Breast epithelium (tissue), 4 donors: ENCODE data around the gene TBL1XR1. TPM values are rescaled to one million over a fixed set of nuclear protein-coding genes. Genes with fewer than 3 reads are reported as not detected.

Experiments
- DNase-seq, 2 donors: peaks; one replicate each; pipeline ENCODE4 v3.0.0-alpha.2; 2019; ENCODE audit warnings: low spot score in 2 of 2
- H3K27ac ChIP-seq, 2 donors: fragments of 200-600 bp; sonication (generic) in 1 of 2; one replicate each; pipeline ENCODE4 v1.5.1; 2016 to 2019; ENCODE audit warnings: mild to moderate bottlenecking in 1 of 2
- H3K27me3 ChIP-seq, 2 donors: fragments of 200-600 bp; sonication (generic) in 1 of 2; one replicate each; pipeline versions ENCODE4 v1.5.1 to v1.6.0; 2017 to 2019; ENCODE audit warnings: control low read depth in 1 of 2, mild to moderate bottlenecking in 1 of 2
- H3K36me3 ChIP-seq: fragments of 200-600 bp; one replicate; pipeline ENCODE4 v1.5.1; 2019
- H3K4me1 ChIP-seq, 2 donors: fragments of 200-600 bp; sonication (generic); one replicate each; pipeline ENCODE4 v1.5.1; 2016 to 2019; ENCODE audit warnings: control low read depth in 1 of 2
- H3K4me3 ChIP-seq, 3 donors: fragments of 200-600 bp; sonication (generic); 1 replicate in 2 of 3; 2 replicates in 1 of 3; pipeline ENCODE4 v1.5.1; 2016 to 2019; ENCODE audit warnings: mild to moderate bottlenecking in 3 of 3, moderate library complexity in 2 of 3
- H3K9me3 ChIP-seq, 2 donors: fragments of 200-600 bp; sonication (generic) in 1 of 2; one replicate each; pipeline ENCODE4 v1.5.1; 2016 to 2019; ENCODE audit warnings: control low read depth in 1 of 2
- CTCF ChIP-seq, 3 donors: fragments of 450-650 bp; IDR thresholded peaks; one replicate each; pipeline ENCODE4 v1.5.1; 2016 to 2017; ENCODE audit warnings: antibody characterized with exemption in 3 of 3, mild to moderate bottlenecking in 3 of 3, moderate library complexity in 3 of 3
- POLR2A ChIP-seq: fragments of 450-650 bp; IDR thresholded peaks from one replicate; pipeline ENCODE4 v1.6.1; 2016; ENCODE audit warnings: antibody characterized with exemption, mild to moderate bottlenecking, moderate library complexity
- POLR2AphosphoS5 ChIP-seq, 3 donors: sonication (generic); formaldehyde crosslinking; IDR thresholded peaks; one replicate each; pipeline ENCODE4 v1.6.1; 2017; ENCODE audit warnings: antibody characterized with exemption in 3 of 3
- intact Hi-C: fragments of 100-400 bp; cut with DNase I; formaldehyde crosslinking; loops from one replicate; pipeline ENCODE4 v1.15.1; 2023; ENCODE audit warnings: low total_unique reads
- total RNA-seq, 3 donors: library from RNA; depleted of rRNA; stranded (reverse); fragments of >200 nt; gene quantifications; one replicate each; pipeline ENCODE4 v1.1.0, GENCODE V29; 2016

The TBL1XR1 gene
- total RNA-seq, 3 donors from 2014 or later: 92.8 to 147 (median 111) TPM

GRCh38 chr3:177180506-177180905, 16.8 kb downstream of the TBL1XR1 start:
- Histone ChIP-seq H3K27me3 (no peaks in the 10 kb centered on the region), H3K4me3 (no peak overlapping the region), H3K4me1 (peaks cover 0 to 3% of the 10 kb centered on the region in 2 donors), H3K27ac (no peak overlapping the region), H3K9me3 (no peaks in the 10 kb centered on the region), H3K36me3 (no peaks in the 10 kb centered on the region)
- intact Hi-C loops: loop anchor here (10.0 kb wide), 1 partner anchor 424 kb away; no protein-coding TSS in a partner anchor
- DNase-seq: no peak
- TF ChIP-seq POLR2AphosphoS5 (IDR thresholded peaks at IDR 0.05) (no peak), POLR2A (no peak), CTCF (IDR thresholded peaks at IDR 0.05) (no peak)

DNA sequence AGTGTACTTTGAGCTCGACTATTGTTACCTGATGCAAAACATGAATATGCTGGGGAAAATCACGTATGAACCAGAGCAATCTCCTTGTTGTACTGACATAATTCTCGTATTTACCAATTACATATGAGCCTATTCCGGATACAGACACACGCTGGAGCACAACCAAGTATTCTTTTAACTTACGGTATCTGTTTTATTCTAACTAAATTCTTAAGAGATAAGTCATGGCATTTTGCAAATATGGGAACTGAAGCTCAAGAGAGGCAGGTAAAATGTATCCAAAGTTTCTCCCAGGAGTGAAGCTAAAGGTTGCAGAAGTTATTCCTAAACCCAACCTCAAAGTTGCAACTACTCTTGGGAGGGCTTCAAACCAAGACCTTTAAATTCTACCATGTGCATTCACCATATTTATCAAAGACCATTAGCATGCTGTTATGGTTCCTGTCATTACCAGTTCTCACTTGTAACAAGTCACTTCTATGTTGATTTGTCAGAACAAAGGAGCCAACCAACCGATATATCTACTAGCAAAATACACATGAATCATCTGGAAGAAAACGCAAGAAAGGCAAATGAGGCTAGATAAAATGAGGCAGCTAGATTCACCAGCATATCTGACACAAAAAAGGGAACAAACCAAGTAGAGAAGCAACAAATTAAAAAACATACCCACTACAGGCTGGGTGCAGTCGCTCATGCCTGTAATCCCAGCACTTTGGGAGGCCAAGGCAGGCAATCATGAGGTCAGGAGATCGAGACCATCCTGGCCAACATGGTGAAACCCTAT, 17.8 kb downstream of the TBL1XR1 start:
- H3K27me3 ChIP-seq: no peaks in the 10 kb centered on the region
- H3K4me3 ChIP-seq: no peak overlapping the region
- no peak for DNase-seq
- no peak overlapping the region for H3K27ac ChIP-seq
- intact Hi-C loops: loop anchor here (10.0 kb wide), 1 partner anchor 425 kb away; no protein-coding TSS in a partner anchor
- H3K36me3 ChIP-seq: no peaks in the 10 kb centered on the region
- TF ChIP-seq CTCF (IDR thresholded peaks at IDR 0.05): no peak
- H3K9me3 ChIP-seq: no peaks in the 10 kb centered on the region
- H3K4me1 ChIP-seq: no peaks in the 10 kb centered on the region

GRCh38 chr3:177177749-177178221, 19.5 kb downstream of the TBL1XR1 start:
- H3K4me1 ChIP-seq: no peaks in the 10 kb centered on the region

DNA sequence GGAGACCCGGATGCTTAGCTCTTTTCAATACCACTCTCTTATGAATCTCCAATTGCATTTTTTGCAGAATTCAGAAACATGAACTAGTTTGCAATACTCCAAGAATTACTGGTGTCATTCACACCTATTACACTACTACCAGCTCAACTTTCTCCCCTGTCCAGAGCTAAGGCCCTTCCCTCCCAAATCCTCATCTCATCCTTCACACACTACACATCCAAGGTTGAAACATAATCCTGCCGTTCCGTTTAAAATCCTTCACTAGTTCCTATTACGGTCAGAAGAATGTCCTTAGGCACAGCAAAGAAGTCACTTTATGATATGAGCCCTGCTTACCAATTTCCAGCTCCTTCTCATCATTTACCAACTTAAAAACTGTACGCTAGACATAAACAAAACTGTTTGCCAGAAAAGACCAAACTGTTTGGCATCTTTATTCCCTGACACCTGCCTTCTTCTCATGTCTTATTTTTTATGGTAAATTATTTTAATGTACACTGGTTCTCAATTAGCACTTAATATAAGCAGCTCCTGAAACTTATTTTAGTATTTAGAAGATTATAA, 22.6 kb downstream of the TBL1XR1 start:
- H3K9me3 ChIP-seq: no peaks in the 10 kb centered on the region
- no peaks in the 10 kb centered on the region for H3K4me1 ChIP-seq
- no peak for DNase-seq
- no peaks in the 10 kb centered on the region for H3K36me3 ChIP-seq
- no peaks in the 10 kb centered on the region for H3K27me3 ChIP-seq
- no peak overlapping the region for H3K27ac ChIP-seq
- TF ChIP-seq CTCF (IDR thresholded peaks at IDR 0.05) (no peak), POLR2AphosphoS5 (IDR thresholded peaks at IDR 0.05) (no peak), POLR2A (no peak)
- intact Hi-C loops: no loop called here
- H3K4me3 ChIP-seq: no peak overlapping the region

More at GRCh38 chr3:177177749-177178221, 19.5 kb downstream of the TBL1XR1 start:
- Histone ChIP-seq H3K9me3 (no peaks in the 10 kb centered on the region), H3K4me3 (no peak overlapping the region), H3K27ac (no peak overlapping the region), H3K36me3 (no peaks in the 10 kb centered on the region), H3K27me3 (no peaks in the 10 kb centered on the region)
- TF ChIP-seq POLR2A: no peak
- TF ChIP-seq POLR2AphosphoS5 (IDR thresholded peaks at IDR 0.05): no peak
- TF ChIP-seq CTCF (IDR thresholded peaks at IDR 0.05): no peak
- DNase-seq: no peak
- intact Hi-C loops: no loop called here
